ENCODE data around the gene CEP295NL.
"Not testable (repeated sequence)": the region's sequence is repeated elsewhere in the genome, so short reads cannot be mapped to it uniquely, and the experiment has no call there.

The CEP295NL gene

GRCh38 chr17:78917451-78918275, 14.7 kb upstream of the CEP295NL start:
- TF ChIP-seq, protein P1, sequence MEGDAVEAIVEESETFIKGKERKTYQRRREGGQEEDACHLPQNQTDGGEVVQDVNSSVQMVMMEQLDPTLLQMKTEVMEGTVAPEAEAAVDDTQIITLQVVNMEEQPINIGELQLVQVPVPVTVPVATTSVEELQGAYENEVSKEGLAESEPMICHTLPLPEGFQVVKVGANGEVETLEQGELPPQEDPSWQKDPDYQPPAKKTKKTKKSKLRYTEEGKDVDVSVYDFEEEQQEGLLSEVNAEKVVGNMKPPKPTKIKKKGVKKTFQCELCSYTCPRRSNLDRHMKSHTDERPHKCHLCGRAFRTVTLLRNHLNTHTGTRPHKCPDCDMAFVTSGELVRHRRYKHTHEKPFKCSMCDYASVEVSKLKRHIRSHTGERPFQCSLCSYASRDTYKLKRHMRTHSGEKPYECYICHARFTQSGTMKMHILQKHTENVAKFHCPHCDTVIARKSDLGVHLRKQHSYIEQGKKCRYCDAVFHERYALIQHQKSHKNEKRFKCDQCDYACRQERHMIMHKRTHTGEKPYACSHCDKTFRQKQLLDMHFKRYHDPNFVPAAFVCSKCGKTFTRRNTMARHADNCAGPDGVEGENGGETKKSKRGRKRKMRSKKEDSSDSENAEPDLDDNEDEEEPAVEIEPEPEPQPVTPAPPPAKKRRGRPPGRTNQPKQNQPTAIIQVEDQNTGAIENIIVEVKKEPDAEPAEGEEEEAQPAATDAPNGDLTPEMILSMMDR (IDR thresholded peaks at IDR 0.05; ENCODE audit: control insufficient read depth, insufficient read depth, low read depth, low read length, missing control alignments): no peak
- H3K4me3 ChIP-seq (ENCODE audit: control insufficient read depth, low read depth, low read length): no peak overlapping the region
- no peak for DNase-seq (ENCODE audit: low read depth)

DNA sequence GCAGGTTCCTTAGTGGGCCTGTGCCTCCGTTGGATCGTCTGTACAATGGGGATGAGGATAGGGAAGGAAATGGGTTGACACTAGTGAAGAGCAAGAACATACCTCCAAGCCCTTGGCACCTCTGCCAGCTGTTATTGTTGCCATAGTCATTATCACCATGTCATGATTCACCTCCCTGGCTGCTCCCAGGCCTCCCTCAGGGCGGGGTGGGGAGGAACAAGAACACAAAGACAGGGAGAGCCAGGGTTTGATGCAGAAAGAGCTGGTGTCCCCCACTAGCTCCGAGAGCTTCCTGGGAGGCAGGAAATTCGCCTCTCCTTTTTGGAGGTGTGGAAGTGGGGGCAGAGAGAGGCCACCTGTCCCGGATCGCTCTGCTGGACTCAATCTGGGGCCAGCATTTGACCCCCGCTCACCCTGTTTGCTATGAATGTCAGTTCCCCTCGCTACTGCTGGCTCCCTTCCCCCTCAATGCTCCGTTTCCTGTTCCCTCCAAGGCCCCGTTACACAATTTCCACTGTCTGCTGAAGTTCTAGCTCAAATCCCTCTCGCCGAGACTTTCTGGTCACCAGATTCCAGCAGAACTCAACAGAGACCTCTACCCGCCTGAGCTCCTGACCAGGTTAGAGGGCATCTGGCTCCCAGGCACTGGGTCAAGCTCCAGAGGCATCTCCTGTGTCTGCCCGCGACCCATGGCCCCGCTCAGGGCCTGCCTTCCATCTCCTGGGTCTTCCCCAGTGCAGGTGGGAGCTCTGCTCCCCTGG, 13.1 kb upstream of the CEP295NL start:
- no peak for DNase-seq (ENCODE audit: low read depth)
- TF ChIP-seq, protein P1 (IDR thresholded peaks at IDR 0.05; ENCODE audit: control insufficient read depth, insufficient read depth, low read depth, low read length, missing control alignments): no peak

GRCh38 chr17:78913115-78913514, 10.1 kb upstream of the CEP295NL start:
- TF ChIP-seq, protein P1 (IDR thresholded peaks at IDR 0.05; ENCODE audit: control insufficient read depth, insufficient read depth, low read depth, low read length, missing control alignments): no peak
- no peak for DNase-seq (ENCODE audit: low read depth)

More for the DNA sequence above, 13.1 kb upstream of the CEP295NL start:
- H3K4me3 ChIP-seq (ENCODE audit: control insufficient read depth, low read depth, low read length): no peak overlapping the region

DNA sequence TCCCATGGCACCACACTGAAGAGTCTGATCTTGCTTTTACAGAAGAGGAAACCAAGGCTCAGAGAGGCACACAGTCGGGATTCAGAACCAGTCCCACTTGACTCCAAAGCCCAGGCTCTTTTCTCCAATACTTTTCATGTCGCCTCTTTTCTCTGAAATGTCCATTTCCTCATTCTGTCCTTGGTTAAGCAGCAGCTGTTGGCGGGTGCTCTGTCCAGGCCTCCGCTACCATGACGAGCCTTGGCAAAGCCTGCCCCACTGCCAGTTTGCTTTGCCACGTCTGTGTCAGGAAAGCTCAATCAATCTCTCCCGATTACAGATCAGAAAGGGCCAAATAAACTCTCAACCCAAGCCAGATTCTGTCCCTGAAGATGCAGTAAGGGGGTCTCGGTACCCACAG, 9.1 kb upstream of the CEP295NL start:
- TF ChIP-seq, protein P1 (IDR thresholded peaks at IDR 0.05; ENCODE audit: control insufficient read depth, insufficient read depth, low read depth, low read length, missing control alignments): no peak
- no peak overlapping the region for H3K4me3 ChIP-seq (ENCODE audit: control insufficient read depth, low read depth, low read length)
- DNase-seq (ENCODE audit: low read depth): no peak

More at GRCh38 chr17:78913115-78913514, 10.1 kb upstream of the CEP295NL start:
- no peak overlapping the region for H3K4me3 ChIP-seq (ENCODE audit: control insufficient read depth, low read depth, low read length)

DNA sequence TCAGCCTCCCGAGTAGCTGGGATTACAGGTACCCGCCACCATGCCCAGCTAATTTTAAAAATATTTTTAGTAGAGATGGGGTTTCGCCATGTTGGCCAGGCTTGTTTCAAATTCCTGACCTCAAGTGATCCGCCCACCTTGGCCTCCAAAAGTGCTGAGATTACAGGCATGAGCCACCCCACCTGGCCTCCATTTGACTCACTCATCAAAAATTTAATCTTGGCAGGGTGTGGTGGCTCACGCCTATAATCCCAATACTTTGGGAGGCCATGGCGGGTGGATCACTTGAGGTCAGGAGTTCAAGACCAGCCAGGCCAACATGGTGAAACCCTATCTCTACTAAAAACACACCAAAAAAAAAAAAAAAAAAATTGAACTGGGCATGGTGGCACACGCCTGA, 8.5 kb upstream of the CEP295NL start:
- H3K4me3 ChIP-seq (ENCODE audit: control insufficient read depth, low read depth, low read length): not testable (repeated sequence)

DNA sequence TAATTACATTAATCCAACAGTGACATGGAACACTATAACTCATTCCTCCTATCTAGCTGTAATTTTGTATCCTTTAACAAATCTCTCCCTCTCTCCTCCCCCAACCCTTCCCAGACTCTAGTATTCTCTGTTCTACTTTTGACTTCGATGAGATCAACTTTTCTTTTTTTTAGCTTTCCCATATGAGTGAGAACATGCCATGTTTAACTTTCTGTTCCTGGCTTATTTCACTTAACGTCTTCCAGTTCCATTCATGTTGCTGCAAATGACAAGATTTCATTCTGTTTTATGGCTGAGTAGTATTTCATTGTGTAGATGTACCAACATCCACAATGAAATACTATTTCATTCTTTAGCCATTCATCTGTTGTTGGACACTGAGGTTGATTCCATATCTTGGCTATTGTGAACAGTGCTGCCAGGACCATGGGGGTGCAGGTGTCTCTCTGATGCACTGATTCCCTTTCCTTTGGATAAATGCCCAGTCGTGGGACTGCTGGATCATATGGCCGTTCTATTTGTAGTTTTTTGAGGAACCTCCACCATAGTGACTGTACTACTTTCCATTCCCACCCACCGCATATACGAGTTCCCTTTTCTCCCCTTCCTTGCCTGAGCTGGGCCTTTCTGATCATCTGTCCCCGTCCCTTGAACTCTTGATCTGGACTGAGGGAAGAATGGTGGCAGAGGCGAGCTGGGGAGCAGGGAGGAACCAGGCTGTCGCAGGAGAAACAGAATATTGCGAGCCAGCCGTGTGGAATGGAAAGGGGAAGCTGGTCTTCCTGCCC, 7.7 kb upstream of the CEP295NL start:
- no peak overlapping the region for H3K4me3 ChIP-seq (ENCODE audit: control insufficient read depth, low read depth, low read length)
- TF ChIP-seq, protein P1 (IDR thresholded peaks at IDR 0.05; ENCODE audit: control insufficient read depth, insufficient read depth, low read depth, low read length, missing control alignments): no peak
- no peak for DNase-seq (ENCODE audit: low read depth)

More for the DNA sequence above, 8.5 kb upstream of the CEP295NL start:
- DNase-seq (ENCODE audit: low read depth): not testable (repeated sequence)

Measured in AG09309 (cell line).